Sigmoid colon (tissue), 4 donors: ENCODE data around the gene SERP1.

ENCODE experiments used
- EP300 ChIP-seq, 4 donors: sonication (generic); formaldehyde crosslinking; IDR thresholded peaks; one replicate each; pipeline ENCODE4 v1.6.1; 2017; ENCODE audit warnings: antibody characterized with exemption in 4 of 4
- POLR2A ChIP-seq, 2 donors: fragments of 450-650 bp; IDR thresholded peaks; one replicate each; pipeline ENCODE4 v1.6.1; 2016; ENCODE audit warnings: antibody characterized with exemption in 2 of 2, mild to moderate bottlenecking in 2 of 2, moderate library complexity in 2 of 2
- POLR2AphosphoS5 ChIP-seq, 4 donors: sonication (generic); formaldehyde crosslinking; IDR thresholded peaks; one replicate each; pipeline ENCODE4 v1.6.1; 2017; ENCODE audit warnings: antibody characterized with exemption in 4 of 4
- TF ChIP-seq, protein P1 (sequence below), 4 experiments: fragments of 450-650 bp in 3 of 4; fragments of 200-600 bp in 1 of 4; IDR thresholded peaks; one replicate each; pipeline ENCODE4 v1.5.1; 2016 to 2019; ENCODE audit warnings: antibody characterized with exemption in 4 of 4, mild to moderate bottlenecking in 3 of 4, moderate library complexity in 2 of 4

DNA sequence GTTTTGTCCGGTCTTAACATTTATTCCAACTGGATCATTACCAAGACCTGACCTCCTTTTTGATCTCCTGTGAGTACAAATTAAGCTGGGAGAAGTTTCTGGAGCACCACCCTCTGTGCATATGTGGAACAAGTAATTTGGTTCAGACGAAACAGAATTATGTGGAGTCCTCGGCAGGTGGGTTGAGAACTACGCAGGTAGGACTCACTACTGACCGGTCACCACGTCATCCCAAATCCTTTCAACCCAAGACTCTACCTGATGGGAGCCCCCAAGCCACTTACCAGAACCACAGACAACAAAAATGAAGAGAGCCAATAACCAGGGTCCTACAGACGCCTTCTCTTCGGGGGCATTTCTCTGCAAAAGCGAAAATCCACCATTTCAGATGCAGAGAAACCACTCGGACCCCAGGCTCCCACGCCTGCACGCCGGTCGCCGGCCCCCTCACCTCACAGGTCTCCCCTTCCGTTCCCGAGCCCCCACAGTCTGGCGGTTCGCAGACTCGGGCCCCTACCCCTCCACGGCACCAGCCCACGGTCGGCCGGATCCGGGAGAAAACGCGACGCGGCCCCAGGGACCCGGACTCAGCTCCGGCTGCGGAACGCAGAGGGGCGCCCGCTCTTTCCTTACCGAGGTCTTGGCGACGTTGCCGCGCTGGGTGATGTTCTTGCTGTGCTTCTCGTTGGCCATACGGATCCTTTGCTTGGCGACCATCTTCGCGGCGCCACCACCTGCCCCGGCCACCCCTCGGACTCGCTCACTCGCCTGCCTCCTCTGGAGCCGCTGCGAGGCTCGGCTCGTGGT, 674 bp downstream of the SERP1 start:
- TF ChIP-seq, protein P1, sequence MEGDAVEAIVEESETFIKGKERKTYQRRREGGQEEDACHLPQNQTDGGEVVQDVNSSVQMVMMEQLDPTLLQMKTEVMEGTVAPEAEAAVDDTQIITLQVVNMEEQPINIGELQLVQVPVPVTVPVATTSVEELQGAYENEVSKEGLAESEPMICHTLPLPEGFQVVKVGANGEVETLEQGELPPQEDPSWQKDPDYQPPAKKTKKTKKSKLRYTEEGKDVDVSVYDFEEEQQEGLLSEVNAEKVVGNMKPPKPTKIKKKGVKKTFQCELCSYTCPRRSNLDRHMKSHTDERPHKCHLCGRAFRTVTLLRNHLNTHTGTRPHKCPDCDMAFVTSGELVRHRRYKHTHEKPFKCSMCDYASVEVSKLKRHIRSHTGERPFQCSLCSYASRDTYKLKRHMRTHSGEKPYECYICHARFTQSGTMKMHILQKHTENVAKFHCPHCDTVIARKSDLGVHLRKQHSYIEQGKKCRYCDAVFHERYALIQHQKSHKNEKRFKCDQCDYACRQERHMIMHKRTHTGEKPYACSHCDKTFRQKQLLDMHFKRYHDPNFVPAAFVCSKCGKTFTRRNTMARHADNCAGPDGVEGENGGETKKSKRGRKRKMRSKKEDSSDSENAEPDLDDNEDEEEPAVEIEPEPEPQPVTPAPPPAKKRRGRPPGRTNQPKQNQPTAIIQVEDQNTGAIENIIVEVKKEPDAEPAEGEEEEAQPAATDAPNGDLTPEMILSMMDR (IDR thresholded peaks at IDR 0.05) = no peak
- no peak for TF ChIP-seq POLR2A (IDR thresholded peaks at IDR 0.05)
- no peak for TF ChIP-seq POLR2AphosphoS5 (IDR thresholded peaks at IDR 0.05)
- no peak for TF ChIP-seq EP300 (IDR thresholded peaks at IDR 0.05)
